HEK293 (cell line): ENCODE measurements around the gene PPCDC.

Experiments
- CTCF ChIA-PET: fragments of 350-600 bp; formaldehyde crosslinking; extraction: SDS; loops from one replicate; lab custom pipeline; 2021; ENCODE audit warnings: antibody characterized with exemption; lab: Yijun Ruan, JAX
- POLR2A ChIA-PET: fragments of 300-600 bp; formaldehyde crosslinking; extraction: SDS; loops from one replicate; lab custom pipeline; 2020; ENCODE audit warnings: antibody characterized with exemption, inconsistent platforms; lab: Yijun Ruan, JAX
- H3K27ac ChIP-seq: fragments of 200-500 bp; sonication (Bioruptor generic); 2 replicates; pipeline ENCODE4 v1.5.1; 2014; ENCODE audit warnings: low read depth, low read length, control low read depth, inconsistent platforms; ENCODE audit errors: extremely low read depth
- H3K36me3 ChIP-seq, 2 experiments: fragments of 200-500 bp in 1 of 2; sonication (Bioruptor generic) in 1 of 2; 1 replicate in 1 of 2; 2 replicates in 1 of 2; pipeline ENCODE4 v1.5.1; 2014 to 2017; ENCODE audit warnings: inconsistent platforms in 2 of 2, low read length in 2 of 2; ENCODE audit not compliant: control insufficient read depth in 2 of 2, insufficient read depth in 1 of 2
- H3K4me1 ChIP-seq: fragments of 200-500 bp; sonication (Bioruptor generic); 2 replicates; pipeline ENCODE4 v1.5.1; 2014; ENCODE audit warnings: mild to moderate bottlenecking, low read length, inconsistent platforms; ENCODE audit not compliant: control insufficient read depth, insufficient read depth
- H3K4me3 ChIP-seq: 2 replicates; pipeline ENCODE4 v1.5.1; 2011; ENCODE audit warnings: low read depth, mild to moderate bottlenecking, control low read depth, low read length, moderate library complexity
- H3K9me3 ChIP-seq: fragments of 200-500 bp; sonication (Bioruptor generic); 2 replicates; pipeline ENCODE4 v1.5.1; 2014; ENCODE audit warnings: low read depth, low read length, inconsistent platforms; ENCODE audit not compliant: control insufficient read depth, insufficient read depth
- CTCF ChIP-seq: fragments of 450-650 bp; formaldehyde crosslinking; IDR thresholded peaks from 2 replicates; pipeline ENCODE4 v1.5.1; 2016; ENCODE audit warnings: missing biosample characterization, missing genetic modification characterization
- HIC1 ChIP-seq: fragments of 450-650 bp; formaldehyde crosslinking; IDR thresholded peaks from 2 replicates; pipeline ENCODE4 v1.5.1; 2016; ENCODE audit warnings: missing biosample characterization, missing genetic modification characterization
- KLF1 ChIP-seq: fragments of 450-650 bp; formaldehyde crosslinking; IDR thresholded peaks from 2 replicates; pipeline ENCODE4 v1.5.1; 2016; ENCODE audit warnings: missing biosample characterization, missing genetic modification characterization
- KLF7 ChIP-seq: fragments of 450-650 bp; formaldehyde crosslinking; IDR thresholded peaks from 2 replicates; pipeline ENCODE4 v1.5.1; 2016; ENCODE audit warnings: missing biosample characterization, missing genetic modification characterization, borderline replicate concordance
- PRDM1 ChIP-seq: fragments of 450-650 bp; formaldehyde crosslinking; IDR thresholded peaks from 2 replicates; pipeline ENCODE4; 2016; ENCODE audit warnings: missing biosample characterization, missing genetic modification characterization
- PRDM6 ChIP-seq: fragments of 450-650 bp; formaldehyde crosslinking; IDR thresholded peaks from 2 replicates; pipeline ENCODE4 v1.5.1; 2017; ENCODE audit warnings: missing biosample characterization, missing genetic modification characterization
- SCRT2 ChIP-seq: fragments of 450-650 bp; formaldehyde crosslinking; IDR thresholded peaks from 2 replicates; pipeline ENCODE4 v1.5.1; 2016; ENCODE audit warnings: missing biosample characterization, missing genetic modification characterization
- SP7 ChIP-seq: fragments of 450-650 bp; formaldehyde crosslinking; IDR thresholded peaks from 2 replicates; pipeline ENCODE4 v1.5.1; 2016; ENCODE audit warnings: missing biosample characterization, missing genetic modification characterization
- ZBTB1 ChIP-seq: fragments of 450-650 bp; formaldehyde crosslinking; IDR thresholded peaks from 2 replicates; pipeline ENCODE4 v1.5.1; 2016; ENCODE audit warnings: missing biosample characterization, missing genetic modification characterization
- ZNF138 ChIP-seq: fragments of 450-650 bp; formaldehyde crosslinking; IDR thresholded peaks from 2 replicates; pipeline ENCODE4 v1.5.1; 2016; ENCODE audit warnings: missing biosample characterization, missing genetic modification characterization, borderline replicate concordance
- ZNF211 ChIP-seq: fragments of 450-650 bp; formaldehyde crosslinking; IDR thresholded peaks from 2 replicates; pipeline ENCODE4 v1.5.1; 2016; ENCODE audit warnings: low read depth, missing biosample characterization, missing genetic modification characterization
- ZNF266 ChIP-seq: fragments of 450-650 bp; formaldehyde crosslinking; IDR thresholded peaks from 2 replicates; pipeline ENCODE4 v1.5.1; 2016; ENCODE audit warnings: missing biosample characterization, missing genetic modification characterization, low read depth
- ZNF274 ChIP-seq, 2 experiments: fragments of 200-500 bp in 1 of 2; fragments of 450-650 bp in 1 of 2; sonication (Bioruptor generic) in 1 of 2; formaldehyde crosslinking in 1 of 2; IDR thresholded peaks; 2 replicates each; pipeline versions ENCODE4 v1.5.1 to v1.6.1; 2014 to 2016; ENCODE audit warnings: borderline replicate concordance in 1 of 2, inconsistent platforms in 1 of 2, low read length in 1 of 2, missing biosample characterization in 1 of 2, missing genetic modification characterization in 1 of 2
- ZNF335 ChIP-seq: fragments of 450-650 bp; formaldehyde crosslinking; conservative IDR thresholded peaks from 2 replicates; pipeline ENCODE4 v1.5.1; 2016; ENCODE audit warnings: missing biosample characterization, missing genetic modification characterization
- ZNF341 ChIP-seq: fragments of 450-650 bp; formaldehyde crosslinking; IDR thresholded peaks from 2 replicates; pipeline ENCODE4; 2016; ENCODE audit warnings: low read depth, missing biosample characterization, missing genetic modification characterization
- ZNF416 ChIP-seq: fragments of 450-650 bp; formaldehyde crosslinking; IDR thresholded peaks from 2 replicates; pipeline ENCODE4 v1.5.1; 2016; ENCODE audit warnings: missing biosample characterization, missing genetic modification characterization
- ZNF488 ChIP-seq: fragments of 450-650 bp; formaldehyde crosslinking; IDR thresholded peaks from 2 replicates; pipeline ENCODE4 v1.5.1; 2016; ENCODE audit warnings: missing biosample characterization, missing genetic modification characterization
- ZNF501 ChIP-seq: fragments of 450-650 bp; formaldehyde crosslinking; IDR thresholded peaks from 2 replicates; pipeline ENCODE4 v1.5.1; 2016; ENCODE audit warnings: missing biosample characterization, missing genetic modification characterization
- ZNF548 ChIP-seq: fragments of 450-650 bp; formaldehyde crosslinking; IDR thresholded peaks from 2 replicates; pipeline ENCODE4 v1.5.1; 2016; ENCODE audit warnings: missing biosample characterization, missing genetic modification characterization
- ZNF664 ChIP-seq: fragments of 450-650 bp; formaldehyde crosslinking; IDR thresholded peaks from 2 replicates; pipeline ENCODE4 v1.5.1; 2016; ENCODE audit warnings: missing biosample characterization, missing genetic modification characterization
- ZNF701 ChIP-seq: fragments of 450-650 bp; formaldehyde crosslinking; IDR thresholded peaks from 2 replicates; pipeline ENCODE4 v1.5.1; 2016; ENCODE audit warnings: missing biosample characterization, missing genetic modification characterization
- ZNF776 ChIP-seq: fragments of 450-650 bp; formaldehyde crosslinking; IDR thresholded peaks from 2 replicates; pipeline ENCODE4 v1.5.0; 2017; ENCODE audit warnings: missing biosample characterization, missing genetic modification characterization, borderline replicate concordance
- ZNF792 ChIP-seq: fragments of 450-650 bp; formaldehyde crosslinking; IDR thresholded peaks from 2 replicates; pipeline ENCODE4 v1.5.1; 2016; ENCODE audit warnings: missing biosample characterization, missing genetic modification characterization
- ZSCAN23 ChIP-seq: fragments of 450-650 bp; formaldehyde crosslinking; IDR thresholded peaks from 2 replicates; pipeline ENCODE4 v1.5.1; 2016; ENCODE audit warnings: missing biosample characterization, missing genetic modification characterization
- TF ChIP-seq, protein P1 (sequence below): fragments of 450-650 bp; formaldehyde crosslinking; IDR thresholded peaks from 2 replicates; pipeline ENCODE4 v1.5.1; 2016; ENCODE audit warnings: missing biosample characterization, missing genetic modification characterization
- TF ChIP-seq, protein P2 (sequence below): fragments of 450-650 bp; formaldehyde crosslinking; IDR thresholded peaks from 2 replicates; pipeline ENCODE4 v1.5.1; 2016; ENCODE audit warnings: missing biosample characterization, missing genetic modification characterization

PPCDC gene

GRCh38 chr15:74994685-74995084 lies 28.7 kb upstream of the PPCDC start (continued):
- TF ChIP-seq, protein P1, sequence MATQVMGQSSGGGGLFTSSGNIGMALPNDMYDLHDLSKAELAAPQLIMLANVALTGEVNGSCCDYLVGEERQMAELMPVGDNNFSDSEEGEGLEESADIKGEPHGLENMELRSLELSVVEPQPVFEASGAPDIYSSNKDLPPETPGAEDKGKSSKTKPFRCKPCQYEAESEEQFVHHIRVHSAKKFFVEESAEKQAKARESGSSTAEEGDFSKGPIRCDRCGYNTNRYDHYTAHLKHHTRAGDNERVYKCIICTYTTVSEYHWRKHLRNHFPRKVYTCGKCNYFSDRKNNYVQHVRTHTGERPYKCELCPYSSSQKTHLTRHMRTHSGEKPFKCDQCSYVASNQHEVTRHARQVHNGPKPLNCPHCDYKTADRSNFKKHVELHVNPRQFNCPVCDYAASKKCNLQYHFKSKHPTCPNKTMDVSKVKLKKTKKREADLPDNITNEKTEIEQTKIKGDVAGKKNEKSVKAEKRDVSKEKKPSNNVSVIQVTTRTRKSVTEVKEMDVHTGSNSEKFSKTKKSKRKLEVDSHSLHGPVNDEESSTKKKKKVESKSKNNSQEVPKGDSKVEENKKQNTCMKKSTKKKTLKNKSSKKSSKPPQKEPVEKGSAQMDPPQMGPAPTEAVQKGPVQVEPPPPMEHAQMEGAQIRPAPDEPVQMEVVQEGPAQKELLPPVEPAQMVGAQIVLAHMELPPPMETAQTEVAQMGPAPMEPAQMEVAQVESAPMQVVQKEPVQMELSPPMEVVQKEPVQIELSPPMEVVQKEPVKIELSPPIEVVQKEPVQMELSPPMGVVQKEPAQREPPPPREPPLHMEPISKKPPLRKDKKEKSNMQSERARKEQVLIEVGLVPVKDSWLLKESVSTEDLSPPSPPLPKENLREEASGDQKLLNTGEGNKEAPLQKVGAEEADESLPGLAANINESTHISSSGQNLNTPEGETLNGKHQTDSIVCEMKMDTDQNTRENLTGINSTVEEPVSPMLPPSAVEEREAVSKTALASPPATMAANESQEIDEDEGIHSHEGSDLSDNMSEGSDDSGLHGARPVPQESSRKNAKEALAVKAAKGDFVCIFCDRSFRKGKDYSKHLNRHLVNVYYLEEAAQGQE (tag by site-specific recombination), result no peak
- TF ChIP-seq, protein P2, sequence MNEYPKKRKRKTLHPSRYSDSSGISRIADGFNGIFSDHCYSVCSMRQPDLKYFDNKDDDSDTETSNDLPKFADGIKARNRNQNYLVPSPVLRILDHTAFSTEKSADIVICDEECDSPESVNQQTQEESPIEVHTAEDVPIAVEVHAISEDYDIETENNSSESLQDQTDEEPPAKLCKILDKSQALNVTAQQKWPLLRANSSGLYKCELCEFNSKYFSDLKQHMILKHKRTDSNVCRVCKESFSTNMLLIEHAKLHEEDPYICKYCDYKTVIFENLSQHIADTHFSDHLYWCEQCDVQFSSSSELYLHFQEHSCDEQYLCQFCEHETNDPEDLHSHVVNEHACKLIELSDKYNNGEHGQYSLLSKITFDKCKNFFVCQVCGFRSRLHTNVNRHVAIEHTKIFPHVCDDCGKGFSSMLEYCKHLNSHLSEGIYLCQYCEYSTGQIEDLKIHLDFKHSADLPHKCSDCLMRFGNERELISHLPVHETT, result no peak
- TF ChIP-seq ZSCAN23 (tag by site-specific recombination) (no peak), ZNF792 (tag by site-specific recombination) (no peak), ZNF211 (tag by site-specific recombination) (no peak), ZNF776 (tag by site-specific recombination) (0 out of 2 replicates have a peak, but pooled peaks have one; percentile 45), ZNF701 (no peak), CTCF (tag by site-specific recombination) (no peak), HIC1 (no peak), ZNF266 (no peak), PRDM1 (tag by site-specific recombination) (peak; percentile 71), PRDM6 (tag by site-specific recombination) (no peak), ZNF341 (tag by site-specific recombination) (no peak), ZNF664 (no peak), ZNF548 (tag by site-specific recombination) (no peak)

- Histone ChIP-seq H3K4me3 (peak within 1 kb of the TSS; percentile 69), H3K9me3 (no peaks in the 10 kb centered on the region), H3K4me1 (no peaks in the 10 kb centered on the region; the same call in 1 of the 2 replicates), H3K36me3 (no peaks in the 10 kb centered on the region), H3K27ac (no peak within 1 kb of the TSS)
- CTCF ChIA-PET, result interaction anchor here (0.6 to 0.9 kb wide), 3 partner anchors 208 to 313 kb away, joined by 3 to 4 read pairs (median 3); no protein-coding TSS in a partner anchor
- POLR2A ChIA-PET, result interaction anchor here (0.7 to 3.0 kb wide), 9 partner anchors 17 to 729 kb away, joined by 3 to 22 read pairs (median 4); partner anchors contain the start of genes C15orf39, CSK, FAM219B and PPCDC
- TF ChIP-seq KLF1 (no peak), SP7 (tag by site-specific recombination) (peak; percentile 65), ZNF416 (tag by site-specific recombination) (no peak), ZNF274 (IDR thresholded peaks at IDR 0.05; ENCODE audit: low read length) (no peak), ZNF274 (tag by site-specific recombination; IDR thresholded peaks at IDR 0.05; ENCODE audit: borderline replicate concordance) (no peak), KLF7 (tag by site-specific recombination) (no peak), ZNF138 (tag by site-specific recombination) (no peak), SCRT2 (tag by site-specific recombination) (no peak; the same call in 1 of the 2 replicates), ZBTB1 (tag by site-specific recombination) (no peak), ZNF488 (no peak), ZNF501 (tag by site-specific recombination) (no peak), ZNF335 (tag by site-specific recombination) (peak; percentile 41)
These were observed 28.1 kb upstream of the PPCDC start, which contains the start of gene SCAMP5 for GRCh38 chr15:74995182-74995778. Gene SCAMP5 (plus strand): TSS chr15:74995563. CDS start chr15:75011840, 16,277 bp downstream.
